Jurkat, Clone E6-1 (cell line): ENCODE data around the gene CHRND.

ENCODE experiments used
- DNase-seq: peaks from one replicate; pipeline ENCODE4 v3.0.0-alpha.2; 2011; ENCODE audit warnings: low read depth, low spot score
- H3K4me3 ChIP-seq: 2 replicates; pipeline ENCODE4 v1.5.1; 2011; ENCODE audit warnings: mild to moderate bottlenecking, low read length, control low read depth, moderate library complexity

The CHRND gene

GRCh38 chr2:232486558-232487384 is 39.2 kb upstream of the CHRND start:
- DNase-seq = no peak

GRCh38 chr2:232487385-232488096 is 38.4 kb upstream of the CHRND start, which contains the start of gene ECEL1:
Gene ECEL1 (minus strand): TSS chr2:232487834. CDS start chr2:232486653, 1,181 bp downstream.
- DNase-seq = no peak
- no peak within 1 kb of the TSS for H3K4me3 ChIP-seq

More at GRCh38 chr2:232486558-232487384, 39.2 kb upstream of the CHRND start:
- no peak overlapping the region for H3K4me3 ChIP-seq

- H3K4me3 ChIP-seq = no peak overlapping the region
- no peak for DNase-seq
Measured at GRCh38 chr2:232488097-232488711, 37.8 kb upstream of the CHRND start.

GRCh38 chr2:232488721-232489300 is 37.1 kb upstream of the CHRND start:
- no peak for DNase-seq
- no peak overlapping the region for H3K4me3 ChIP-seq

GRCh38 chr2:232489516-232490220 is 36.3 kb upstream of the CHRND start:
- DNase-seq = no peak
- no peak overlapping the region for H3K4me3 ChIP-seq

- no peak overlapping the region for H3K4me3 ChIP-seq
- no peak for DNase-seq
Measured at GRCh38 chr2:232490221-232491138, 35.5 kb upstream of the CHRND start.

GRCh38 chr2:232491139-232491780 is 34.7 kb upstream of the CHRND start:
- H3K4me3 ChIP-seq = no peak overlapping the region
- no peak for DNase-seq

- DNase-seq = no peak
- H3K4me3 ChIP-seq = no peak overlapping the region
Measured at GRCh38 chr2:232492236-232492848, 33.6 kb upstream of the CHRND start.

- no peak overlapping the region for H3K4me3 ChIP-seq
- no peak for DNase-seq
Measured at GRCh38 chr2:232492963-232493700, 32.8 kb upstream of the CHRND start.

- no peak overlapping the region for H3K4me3 ChIP-seq
- no peak for DNase-seq
Measured at GRCh38 chr2:232493701-232494474, 32.1 kb upstream of the CHRND start.

- no peak overlapping the region for H3K4me3 ChIP-seq
- DNase-seq = no peak
Measured at GRCh38 chr2:232494542-232494941, 31.4 kb upstream of the CHRND start.

GRCh38 chr2:232495292-232495691 is 30.7 kb upstream of the CHRND start:
- DNase-seq = no peak
- H3K4me3 ChIP-seq = no peak overlapping the region

- no peak overlapping the region for H3K4me3 ChIP-seq
- no peak for DNase-seq
Measured at GRCh38 chr2:232496501-232497270, 29.3 kb upstream of the CHRND start.

GRCh38 chr2:232497348-232497747 is 28.6 kb upstream of the CHRND start:
- no peak for DNase-seq
- no peak overlapping the region for H3K4me3 ChIP-seq

- H3K4me3 ChIP-seq = no peak overlapping the region
- no peak for DNase-seq
Measured at GRCh38 chr2:232498452-232498851, 27.5 kb upstream of the CHRND start.
